ENCODE results near the gene PARVB.

Gene PARVB

GRCh38 chr22:44201665-44202064 is 177.6 kb downstream of the PARVB start:
- no peak for DNase-seq (ENCODE audit: low spot score)

DNA sequence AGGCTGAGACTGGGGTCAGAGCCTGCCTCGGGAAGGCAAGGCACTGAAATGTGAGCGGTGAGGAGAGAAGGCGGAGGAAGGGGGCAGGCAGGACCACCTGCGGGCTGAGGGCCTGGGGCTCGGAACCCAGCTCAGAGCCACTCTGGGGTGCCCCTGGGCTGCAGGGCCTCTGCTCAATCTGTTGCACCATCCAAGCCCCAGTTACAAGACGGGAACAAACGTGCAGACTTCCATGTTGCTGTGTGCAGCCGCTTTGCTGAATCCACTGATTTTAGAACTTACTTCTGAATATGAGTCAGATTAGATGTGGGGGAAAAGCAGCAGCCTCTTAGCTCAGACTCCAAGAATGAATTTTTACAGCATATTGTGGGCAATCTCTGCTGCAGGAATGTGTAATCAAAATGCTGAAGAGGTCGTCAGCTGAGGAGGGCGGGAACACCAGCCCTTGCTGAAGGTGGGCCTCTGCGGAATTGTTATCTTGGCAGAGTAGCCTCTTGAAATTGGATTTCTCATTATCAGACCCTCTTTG is 178.2 kb downstream of the PARVB start:
- DNase-seq (ENCODE audit: low spot score) = no peak

- DNase-seq (ENCODE audit: low spot score) = no peak
Observed at GRCh38 chr22:44203203-44203602, 179.1 kb downstream of the PARVB start.

DNA sequence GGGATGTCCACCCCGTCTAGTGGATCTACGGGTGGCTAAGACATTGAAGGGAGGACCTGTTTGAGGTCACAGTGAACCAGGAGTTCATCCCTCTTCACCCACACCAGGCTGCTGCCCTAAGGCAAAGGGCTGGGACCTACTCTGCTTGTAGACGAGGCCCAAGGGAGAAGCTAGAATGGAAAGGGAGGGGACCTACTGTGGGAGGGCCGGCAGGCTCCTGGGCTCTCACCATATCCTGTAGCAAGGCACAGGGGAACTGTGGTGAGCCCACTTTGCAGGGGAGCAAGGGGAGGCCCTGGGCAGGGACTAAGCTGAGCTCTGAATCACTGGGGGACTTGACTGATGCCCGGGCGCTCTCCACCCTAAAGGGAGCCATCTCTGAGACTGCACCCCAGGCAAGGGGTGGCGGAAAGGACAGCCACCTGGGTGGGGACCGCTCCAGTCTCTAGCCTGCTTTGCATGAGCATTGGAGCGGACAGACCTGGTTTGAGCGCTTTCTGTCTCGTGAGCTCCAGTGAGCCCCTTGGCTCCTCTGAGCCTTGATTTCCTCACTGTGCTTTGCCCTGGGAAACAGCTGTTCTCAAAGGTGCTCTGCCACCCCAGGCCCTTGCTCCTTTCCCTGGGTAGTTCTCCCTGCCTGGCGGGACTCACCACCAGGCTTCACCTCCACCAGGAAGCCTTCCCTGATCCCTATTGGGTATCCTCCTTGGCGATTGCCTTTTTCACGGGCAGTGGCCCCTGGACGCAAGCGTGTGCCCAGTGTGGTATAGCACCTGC is 180.8 kb downstream of the PARVB start:
- DNase-seq (ENCODE audit: low spot score) = no peak

GRCh38 chr22:44205516-44206329 is 181.6 kb downstream of the PARVB start:
- no peak for DNase-seq (ENCODE audit: low spot score)

DNA sequence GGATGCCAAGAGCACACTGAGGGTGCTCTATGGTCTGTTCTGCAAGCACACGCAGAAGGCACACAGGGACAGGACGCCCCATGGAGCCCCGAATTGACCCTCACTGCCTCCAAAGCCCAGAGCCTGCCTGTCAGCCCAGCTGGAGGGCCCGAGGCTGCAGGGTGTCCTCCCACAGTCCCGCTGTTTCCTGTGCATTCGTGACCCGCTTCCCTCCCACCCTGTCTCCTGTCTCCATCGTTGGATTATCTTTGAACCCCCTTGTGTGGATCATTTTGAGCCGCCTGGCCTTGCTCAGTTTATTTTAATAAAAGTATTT is 182.2 kb downstream of the PARVB start:
- DNase-seq (ENCODE audit: low spot score) = no peak

DNA sequence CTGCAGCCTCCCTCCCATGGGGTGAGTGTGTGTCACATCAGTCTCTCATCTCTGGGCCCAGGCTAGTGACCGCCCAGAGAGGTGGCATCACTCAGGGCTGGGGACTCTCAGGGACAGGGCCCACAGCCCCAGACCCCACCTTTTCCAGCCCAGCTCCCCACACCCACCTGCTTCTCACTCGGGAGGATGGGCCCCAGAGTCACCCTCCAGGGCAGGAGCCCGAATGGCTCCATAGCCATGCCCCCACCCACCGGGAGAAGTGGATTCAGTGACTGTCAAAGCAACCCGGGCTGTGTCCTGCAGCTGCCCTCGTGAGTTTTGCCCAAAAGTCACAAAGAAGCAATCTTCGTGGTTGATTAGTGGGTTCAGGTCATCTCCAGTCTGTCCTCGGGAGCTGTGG is 182.6 kb downstream of the PARVB start:
- no peak for DNase-seq (ENCODE audit: low spot score)

DNA sequence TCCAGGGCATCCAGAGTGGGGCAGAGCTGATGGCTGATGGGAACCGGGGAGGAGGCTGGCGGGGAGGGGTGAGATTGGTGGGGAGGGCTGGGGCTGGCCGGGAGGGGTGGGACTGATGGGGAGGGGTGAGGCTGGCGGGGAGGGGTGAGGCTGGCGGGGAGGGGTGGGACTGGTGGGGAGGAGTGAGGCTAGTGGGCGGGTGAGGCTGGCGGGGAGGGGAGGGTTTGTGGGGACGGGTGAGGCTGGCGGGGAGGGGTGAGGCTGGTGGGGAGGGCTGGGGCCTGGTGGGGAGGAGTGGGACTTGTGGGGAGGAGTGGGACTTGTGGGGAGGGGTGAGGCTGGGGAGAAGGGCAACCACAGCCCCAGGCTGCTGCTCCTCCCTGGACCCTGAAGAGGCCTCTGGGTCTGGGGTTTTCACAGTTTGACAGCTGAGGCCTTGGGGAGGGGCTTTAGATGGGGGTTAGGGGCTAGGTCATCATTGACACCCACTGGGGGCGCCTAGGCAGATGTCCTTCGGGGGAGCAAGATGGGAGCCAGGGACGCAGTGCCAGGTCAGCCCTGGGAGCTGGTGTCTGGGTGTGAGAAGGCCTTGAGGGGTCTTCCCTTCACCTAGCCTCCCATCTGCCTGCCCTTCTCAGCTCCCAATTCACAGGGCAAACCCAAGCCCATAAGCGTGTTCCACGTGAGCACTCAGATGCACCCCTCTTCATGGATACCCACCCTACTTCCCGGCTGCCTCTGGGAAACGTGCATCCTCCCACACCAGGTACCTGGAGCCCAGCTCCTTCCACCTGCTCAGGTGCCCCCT is 183.3 kb downstream of the PARVB start:
- no peak for DNase-seq (ENCODE audit: low spot score)

- DNase-seq (ENCODE audit: low spot score) = no peak
Observed at GRCh38 chr22:44207981-44208317, 183.8 kb downstream of the PARVB start.

DNA sequence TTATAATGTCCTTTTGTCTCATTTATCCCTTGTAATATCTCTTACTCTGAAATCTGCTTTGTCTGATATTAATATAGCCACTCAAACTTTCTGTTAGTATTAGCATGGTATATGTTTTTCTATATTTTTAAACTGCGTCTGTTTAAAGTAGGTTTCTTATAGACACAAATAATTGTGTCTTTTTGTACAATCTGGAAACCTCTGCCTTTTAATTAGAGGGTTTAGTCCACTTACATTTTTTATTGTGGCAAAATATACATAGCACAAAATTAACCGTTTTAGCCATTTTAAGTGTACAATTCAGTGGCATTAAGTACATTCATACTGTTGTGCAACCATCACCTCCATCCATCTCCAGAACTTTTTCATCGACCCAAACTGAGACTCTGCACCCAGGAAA is 185.2 kb downstream of the PARVB start:
- no peak for DNase-seq (ENCODE audit: low spot score)

- no peak for DNase-seq (ENCODE audit: low spot score)
Observed at GRCh38 chr22:44210722-44211121, 186.6 kb downstream of the PARVB start.

- DNase-seq (ENCODE audit: low spot score) = no peak
Observed at GRCh38 chr22:44211256-44211945, 187.3 kb downstream of the PARVB start.

GRCh38 chr22:44211946-44212930 is 188.1 kb downstream of the PARVB start:
- no peak for DNase-seq (ENCODE audit: low spot score)

DNA sequence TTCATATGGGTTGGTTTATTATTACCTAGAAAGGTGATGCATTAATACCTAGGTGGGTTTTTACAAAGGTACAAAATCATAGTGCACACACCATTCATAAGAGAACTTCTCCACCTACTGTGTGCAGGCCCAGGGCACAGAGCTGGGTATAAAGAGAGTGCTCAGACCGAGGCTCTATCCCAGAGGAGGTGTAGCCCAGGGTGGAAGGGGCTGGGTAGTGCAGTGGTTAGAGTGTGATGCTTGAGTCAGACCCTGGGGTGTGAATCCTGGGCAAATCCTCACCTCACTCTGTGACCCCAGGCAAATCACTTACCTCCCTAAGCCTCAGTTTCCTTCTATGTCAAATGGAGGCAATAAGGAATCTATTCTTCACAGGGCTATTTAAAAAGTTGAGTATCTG is 188.8 kb downstream of the PARVB start:
- no peak for DNase-seq (ENCODE audit: low spot score)

DNA sequence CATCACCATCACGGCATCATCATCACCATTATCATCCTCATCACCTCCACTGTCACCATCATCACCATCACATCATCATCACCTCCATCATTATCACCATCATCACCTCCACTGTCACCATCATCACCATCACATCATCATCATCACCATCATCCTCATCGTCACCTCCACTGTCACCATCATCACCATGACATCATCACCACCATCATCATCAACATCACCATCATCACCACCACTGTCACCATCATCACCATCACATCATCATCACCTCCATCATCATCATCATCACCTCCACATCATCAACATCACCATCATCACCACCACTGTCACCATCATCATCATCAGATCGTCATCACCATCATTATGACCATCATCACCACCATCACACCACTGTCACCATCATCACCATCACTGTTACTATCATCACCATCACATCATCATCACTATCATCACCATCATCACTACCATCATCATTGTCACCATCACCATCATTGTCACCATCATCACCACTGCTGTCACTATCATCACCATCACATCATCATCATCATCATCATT is 189.5 kb downstream of the PARVB start:
- DNase-seq (ENCODE audit: low spot score) = no peak

DNA sequence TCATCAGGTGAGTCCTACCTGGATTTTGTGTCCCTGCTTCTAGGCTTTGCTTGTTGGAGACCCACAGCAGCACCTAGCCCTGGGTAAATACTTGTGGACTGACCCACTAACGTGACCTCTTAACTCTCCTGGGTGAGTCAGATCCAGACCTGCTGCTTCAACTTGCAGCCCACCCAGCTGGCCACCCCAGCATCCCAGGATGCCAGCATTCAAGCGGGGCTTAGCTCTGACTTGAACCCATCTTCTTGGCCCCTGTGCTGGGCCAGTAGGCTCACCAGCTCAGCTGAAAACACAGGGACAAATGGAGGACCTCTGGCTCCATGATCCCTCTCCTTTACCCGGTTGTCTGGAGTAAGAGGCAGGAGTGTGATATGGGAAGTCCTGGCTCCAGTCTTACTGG is 190.1 kb downstream of the PARVB start:
- no peak for DNase-seq (ENCODE audit: low spot score)

DNA sequence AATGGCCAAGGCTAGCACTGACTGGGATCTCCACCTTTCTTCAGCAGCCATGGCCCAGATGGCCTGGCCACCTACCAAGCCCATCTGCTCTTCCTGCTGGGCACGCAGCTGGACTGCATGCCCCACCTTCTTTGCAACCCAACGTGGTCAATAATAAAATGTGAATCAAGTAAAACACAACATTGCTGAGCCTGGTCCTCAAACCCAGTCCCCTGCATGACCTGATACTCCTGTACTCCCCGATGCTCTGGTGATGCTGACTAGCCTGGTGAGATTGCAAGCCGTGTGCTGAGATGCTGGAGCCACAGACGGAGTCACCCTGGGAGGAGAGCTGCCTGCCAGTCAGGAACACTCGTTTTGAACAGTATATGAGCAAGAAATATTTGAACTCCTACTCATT is 190.7 kb downstream of the PARVB start:
- no peak for DNase-seq (ENCODE audit: low spot score)

DNA sequence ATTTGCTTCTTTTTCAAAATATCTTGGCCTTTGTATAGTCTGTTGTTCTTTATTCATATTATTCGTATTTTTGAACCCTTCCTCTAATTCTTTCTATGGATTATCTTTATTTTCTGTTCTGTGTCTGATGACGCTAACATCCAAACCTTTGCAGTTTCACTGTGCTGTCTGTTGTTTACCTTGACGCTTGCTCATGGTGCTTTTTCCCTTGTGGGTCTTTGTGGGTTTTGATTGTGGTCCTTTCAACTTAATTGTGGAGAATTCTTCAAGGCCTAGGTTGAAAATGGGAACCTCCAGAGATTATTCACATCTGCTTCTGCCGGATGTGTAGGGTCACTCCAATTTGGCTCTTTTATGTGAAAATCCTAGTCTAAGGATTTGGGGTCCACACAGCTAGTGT is 191.2 kb downstream of the PARVB start:
- no peak for DNase-seq (ENCODE audit: low spot score)

- no peak for DNase-seq (ENCODE audit: low spot score)
Observed at GRCh38 chr22:44217346-44217745, 193.2 kb downstream of the PARVB start.

GRCh38 chr22:44218071-44218470 is 194.0 kb downstream of the PARVB start:
- no peak for DNase-seq (ENCODE audit: low spot score)

Data from activated CD4-positive, alpha-beta T cell treated with anti-CD3 and anti-CD28 coated beads, Interleukin-2, Interleukin-4, amounts not matched to agents 100 ng/mL and 50 ng/mL, durations not matched to agents 16 hours and 8 hours (primary cell).